Loucy (cell line): ENCODE data around the gene LGALS3BP.
A peak's percentile ranks its signal among the peaks of the same experiment; 100 is the strongest.

ENCODE experiments used
- H2AFZ ChIP-seq: fragments of 200-600 bp; sonication (generic); 2 replicates; pipeline ENCODE4 v1.6.0; 2016; ENCODE audit warnings: antibody characterized with exemption, mild to moderate bottlenecking, low read length, moderate library complexity
- H3F3A ChIP-seq: fragments of 200-600 bp; 2 replicates; pipeline ENCODE4 v1.6.0; 2016; ENCODE audit warnings: antibody characterized with exemption, low read depth, mild to moderate bottlenecking
- H3K27me3 ChIP-seq: fragments of 200-600 bp; sonication (generic); 2 replicates; pipeline ENCODE4 v1.6.1; 2014; ENCODE audit warnings: low read length, mild to moderate bottlenecking; ENCODE audit not compliant: insufficient read depth, poor library complexity, severe bottlenecking
- H3K36me3 ChIP-seq: fragments of 200-600 bp; sonication (generic); 2 replicates; pipeline ENCODE4 v1.6.1; 2016; ENCODE audit warnings: low read length; ENCODE audit not compliant: insufficient read depth
- H3K4me1 ChIP-seq: fragments of 200-600 bp; sonication (generic); 2 replicates; pipeline ENCODE4 v1.5.1; 2014; ENCODE audit warnings: low read length, mild to moderate bottlenecking; ENCODE audit not compliant: insufficient read depth, poor library complexity, severe bottlenecking
- H3K4me2 ChIP-seq: fragments of 200-600 bp; sonication (generic); 2 replicates; pipeline ENCODE4 v1.6.0; 2014; ENCODE audit warnings: antibody characterized with exemption, low read length, low read depth, mild to moderate bottlenecking; ENCODE audit not compliant: poor library complexity, severe bottlenecking
- H3K4me3 ChIP-seq: fragments of 200-600 bp; sonication (generic); 2 replicates; pipeline ENCODE4 v1.5.1; 2014; ENCODE audit warnings: low read length, mild to moderate bottlenecking, mixed read lengths; ENCODE audit not compliant: poor library complexity, severe bottlenecking
- H3K79me2 ChIP-seq: fragments of 200-600 bp; sonication (generic); 2 replicates; pipeline ENCODE4 v1.6.1; 2014; ENCODE audit warnings: low read length; ENCODE audit not compliant: insufficient read depth
- H3K9ac ChIP-seq: fragments of 200-600 bp; sonication (generic); 2 replicates; pipeline ENCODE4 v1.6.0; 2014; ENCODE audit warnings: mild to moderate bottlenecking, low read depth, low read length, moderate library complexity; ENCODE audit not compliant: poor library complexity, severe bottlenecking
- H3K9me2 ChIP-seq: fragments of 200-600 bp; sonication (generic); replicated peaks from 2 replicates; pipeline ENCODE4 v1.6.1; 2016; ENCODE audit warnings: low read depth, low read length, mixed read lengths
- H3K9me3 ChIP-seq: fragments of 200-600 bp; sonication (generic); 2 replicates; pipeline ENCODE4 v1.6.1; 2014; ENCODE audit warnings: mild to moderate bottlenecking, antibody characterized with exemption, low read length, low read depth; ENCODE audit not compliant: insufficient read depth
- H4K20me1 ChIP-seq: fragments of 200-600 bp; sonication (generic); 2 replicates; pipeline ENCODE4 v1.6.0; 2014; ENCODE audit warnings: antibody characterized with exemption, low read length, mild to moderate bottlenecking; ENCODE audit not compliant: insufficient read depth, poor library complexity, severe bottlenecking
- CTCF ChIP-seq: fragments of 200-600 bp; sonication (generic); conservative IDR thresholded peaks from 2 replicates; pipeline ENCODE4 v1.5.1; 2014; ENCODE audit warnings: mild to moderate bottlenecking, antibody characterized with exemption, low read length
- EZH2phosphoT487 ChIP-seq: fragments of 200-600 bp; IDR thresholded peaks from 2 replicates; pipeline ENCODE4 v1.6.1; 2018; ENCODE audit warnings: antibody characterized with exemption, mild to moderate bottlenecking, moderate library complexity, borderline replicate concordance

LGALS3BP gene

GRCh38 chr17:78986048-78986648, 6.4 kb upstream of the LGALS3BP start:
- no peak overlapping the region for H3K4me2 ChIP-seq
- H3K4me1 ChIP-seq, result peaks cover 11% of the 10 kb centered on the region
- H3K79me2 ChIP-seq, result no peaks in the 10 kb centered on the region
- H3K4me3 ChIP-seq, result no peak overlapping the region
- peaks cover 11% of the 10 kb centered on the region; the same call in 1 of the 2 replicates for H3K36me3 ChIP-seq
- H2AFZ ChIP-seq, result no peak overlapping the region
- no peaks in the 10 kb centered on the region for H4K20me1 ChIP-seq
- no peaks in the 10 kb centered on the region for H3F3A ChIP-seq
- H3K27me3 ChIP-seq, result no peaks in the 10 kb centered on the region
- H3K9me3 ChIP-seq, result no peaks in the 10 kb centered on the region
- H3K9ac ChIP-seq, result no peak overlapping the region
- no peaks in the 10 kb centered on the region for H3K9me2 ChIP-seq
- TF ChIP-seq CTCF (peak; percentile 37; the same call in 1 of the 2 replicates), EZH2phosphoT487 (no peak)

DNA sequence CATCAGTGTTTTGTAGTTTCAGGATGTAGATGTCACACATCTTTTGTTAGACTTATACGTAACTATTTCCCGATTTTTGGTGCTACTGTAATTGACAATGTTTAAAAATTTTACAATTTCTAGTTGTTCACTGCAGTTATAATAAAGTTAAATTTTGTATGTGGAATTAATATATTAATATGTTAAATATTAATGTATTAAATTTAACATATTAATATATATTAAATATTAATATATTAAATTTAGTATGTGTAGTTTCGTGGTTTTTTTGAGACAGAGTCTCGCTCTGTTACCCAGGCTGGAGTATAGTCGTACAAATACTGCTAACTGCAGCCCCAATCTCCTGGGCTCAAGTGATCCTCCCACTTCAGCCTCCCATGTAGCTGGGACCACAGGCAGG, 5.7 kb upstream of the LGALS3BP start:
- Histone ChIP-seq H3K4me1 (peaks cover 11% of the 10 kb centered on the region), H3K27me3 (no peaks in the 10 kb centered on the region), H3K79me2 (no peaks in the 10 kb centered on the region), H3K36me3 (peaks cover 4% of the 10 kb centered on the region; the same call in 1 of the 2 replicates), H4K20me1 (no peaks in the 10 kb centered on the region), H3F3A (no peaks in the 10 kb centered on the region), H3K9me2 (no peaks in the 10 kb centered on the region), H3K4me2 (no peak overlapping the region), H2AFZ (no peak overlapping the region), H3K9ac (no peak overlapping the region), H3K9me3 (no peaks in the 10 kb centered on the region), H3K4me3 (no peak overlapping the region)
- TF ChIP-seq CTCF (no peak), EZH2phosphoT487 (no peak)

GRCh38 chr17:78981010-78981888, 1.5 kb upstream of the LGALS3BP start:
- TF ChIP-seq CTCF (no peak), EZH2phosphoT487 (no peak)
- no peaks in the 10 kb centered on the region for H3K79me2 ChIP-seq
- H3K4me1 ChIP-seq, result peaks cover 8% of the 10 kb centered on the region
- H3K9me2 ChIP-seq, result no peaks in the 10 kb centered on the region
- H3K4me2 ChIP-seq, result no peak overlapping the region
- no peak overlapping the region for H3K4me3 ChIP-seq
- H4K20me1 ChIP-seq, result no peaks in the 10 kb centered on the region
- H3K36me3 ChIP-seq, result no peaks in the 10 kb centered on the region
- H3F3A ChIP-seq, result no peaks in the 10 kb centered on the region
- no peaks in the 10 kb centered on the region for H3K9me3 ChIP-seq
- H3K9ac ChIP-seq, result no peak overlapping the region
- H3K27me3 ChIP-seq, result no peaks in the 10 kb centered on the region
- no peak overlapping the region for H2AFZ ChIP-seq
